ENCODE data around the gene SLC38A11.
"Not testable (repeated sequence)": the region's sequence is repeated elsewhere in the genome, so short reads cannot be mapped to it uniquely, and the experiment has no call there.

Gene SLC38A11

DNA sequence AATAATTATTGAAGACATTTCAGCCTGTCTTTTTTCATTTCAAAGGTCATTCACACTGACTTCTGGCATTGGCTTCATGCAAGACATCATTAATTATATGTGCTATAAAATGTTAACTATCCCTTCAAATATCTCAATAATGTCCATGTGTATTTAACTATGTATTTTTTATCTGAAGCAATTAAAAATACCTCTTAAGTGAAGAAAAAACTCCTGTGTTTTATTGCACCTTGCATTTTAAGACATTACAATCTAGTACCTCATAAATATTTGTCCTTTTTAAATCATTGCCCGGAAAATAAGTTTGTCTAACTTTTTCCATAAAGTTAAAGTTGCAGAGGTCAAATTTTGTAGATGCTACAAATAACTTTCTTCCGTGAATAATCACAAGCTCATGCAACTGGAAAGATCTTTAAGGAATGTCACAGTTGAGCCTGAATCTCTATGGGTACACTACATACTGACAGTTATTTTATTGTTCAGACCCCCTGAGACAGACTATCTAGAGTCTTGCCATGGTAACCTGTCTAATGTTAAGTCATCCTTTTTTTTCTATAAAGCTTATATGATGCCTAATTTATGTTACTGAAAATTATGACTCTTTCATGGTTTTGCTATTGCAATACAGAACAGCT, 75.3 kb downstream of the SLC38A11 start:
- DNase-seq (ENCODE audit: low read depth in 2 of 2): no peak

DNA sequence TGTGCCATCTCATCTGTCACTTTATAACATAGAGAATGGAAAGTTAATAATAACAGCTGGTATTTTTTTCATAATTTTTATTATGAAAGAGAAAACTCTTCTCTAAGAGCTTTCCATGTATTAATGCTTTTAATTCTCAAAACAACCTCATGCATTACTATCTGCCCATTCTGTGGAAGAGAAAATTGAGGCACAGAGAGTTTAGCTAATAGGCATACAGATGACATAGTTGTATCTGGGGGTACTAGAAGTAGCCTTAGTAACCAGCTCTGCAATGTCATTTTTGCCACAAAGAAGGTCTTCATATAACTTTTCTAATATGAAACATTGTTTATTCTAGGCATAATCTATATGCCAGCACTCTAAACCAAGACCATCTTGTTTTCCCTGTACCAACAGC, 77.4 kb downstream of the SLC38A11 start:
- DNase-seq (ENCODE audit: low read depth in 2 of 2): no peak

DNA sequence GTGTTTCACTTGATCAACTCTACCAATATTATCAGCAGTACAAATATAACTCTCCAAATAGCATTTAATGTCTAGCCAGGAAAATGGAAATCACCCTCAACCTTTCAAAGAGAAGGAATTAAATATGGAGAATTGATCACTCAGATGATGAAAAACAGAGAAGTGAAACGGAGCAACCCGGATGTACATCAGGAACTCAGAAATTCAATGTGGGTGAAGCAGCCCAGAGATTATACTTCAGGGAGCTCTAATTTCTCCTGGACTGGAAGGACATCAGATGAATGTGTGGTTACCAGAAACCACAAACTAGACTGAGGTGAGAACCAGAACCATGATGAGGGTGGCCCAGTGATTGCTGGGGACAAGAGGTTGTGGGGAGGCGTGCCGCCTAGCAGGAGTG, 78.2 kb downstream of the SLC38A11 start:
- no peak for DNase-seq (ENCODE audit: low read depth in 2 of 2)

DNA sequence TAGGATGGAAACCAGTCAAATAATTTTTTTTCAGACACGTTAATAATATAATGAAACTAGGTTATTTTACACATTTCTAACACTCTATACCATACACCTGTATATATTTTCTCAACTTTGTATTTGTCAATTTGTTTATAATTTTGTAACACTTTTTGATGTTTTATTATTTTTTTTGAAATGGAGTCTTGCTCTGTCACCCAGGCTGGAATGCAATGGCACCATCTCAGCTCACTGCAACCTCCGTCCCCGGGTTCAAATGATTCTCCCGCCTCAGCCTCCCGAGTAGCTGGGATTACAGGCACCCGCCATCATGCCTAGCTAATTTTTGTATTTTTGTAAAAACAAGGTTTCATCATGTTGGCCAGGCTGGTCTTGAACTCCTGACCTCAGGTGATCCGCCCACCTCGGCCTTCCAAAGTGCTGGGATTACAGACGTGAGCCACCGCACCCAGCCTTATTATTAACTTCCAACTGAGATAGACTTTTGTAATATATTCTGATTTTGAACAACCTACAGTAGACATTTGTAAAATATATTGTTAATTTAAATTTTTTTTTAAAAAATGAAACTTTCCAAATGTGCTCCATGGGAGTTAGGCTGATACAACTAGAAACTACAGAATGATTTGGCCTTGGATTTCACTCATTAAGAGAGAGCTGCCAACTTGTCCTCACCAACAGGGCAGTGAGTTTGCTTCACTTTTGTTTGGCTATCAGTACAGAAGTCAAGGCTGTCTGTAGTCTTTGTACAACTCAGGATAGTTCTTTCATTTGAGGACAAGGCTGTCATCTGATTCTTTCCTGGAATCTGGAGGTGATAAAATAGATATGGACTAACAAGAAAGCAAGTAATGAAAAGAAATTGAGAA, 79.8 kb downstream of the SLC38A11 start:
- DNase-seq (ENCODE audit: low read depth in 2 of 2): no peak

DNA sequence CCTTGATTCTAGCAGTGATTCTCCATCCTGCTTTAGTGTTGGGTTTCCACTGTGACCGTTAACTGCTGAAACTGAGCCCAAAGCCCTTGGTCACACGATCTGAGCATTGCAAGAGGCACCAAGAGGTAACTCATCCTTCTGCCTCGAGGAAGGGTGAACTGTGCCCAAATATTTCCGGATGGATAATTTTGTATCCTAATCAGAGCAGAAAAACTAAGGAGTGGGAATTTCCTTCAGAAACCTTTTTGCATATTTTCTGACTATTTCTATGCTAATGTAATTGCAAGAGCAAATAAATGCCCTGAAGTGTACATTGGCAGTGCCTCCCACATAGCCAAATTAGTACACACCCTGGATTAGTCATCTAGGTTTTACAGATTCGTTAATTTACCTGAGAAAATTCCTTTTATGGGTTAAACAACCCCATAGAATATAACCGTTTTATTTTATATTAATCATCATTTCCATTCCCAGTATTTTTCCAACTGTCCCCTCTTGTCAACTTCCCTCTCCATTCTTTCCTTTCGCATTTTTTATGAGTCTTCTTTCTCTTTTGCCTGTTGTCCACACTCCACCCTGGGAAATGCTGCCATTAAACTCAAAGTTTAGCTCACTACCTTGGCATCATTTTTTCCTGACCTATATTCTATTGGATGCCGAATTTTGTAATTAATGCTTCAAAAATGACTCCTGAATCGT, 82.0 kb downstream of the SLC38A11 start:
- no peak for DNase-seq (ENCODE audit: low read depth in 2 of 2)

DNA sequence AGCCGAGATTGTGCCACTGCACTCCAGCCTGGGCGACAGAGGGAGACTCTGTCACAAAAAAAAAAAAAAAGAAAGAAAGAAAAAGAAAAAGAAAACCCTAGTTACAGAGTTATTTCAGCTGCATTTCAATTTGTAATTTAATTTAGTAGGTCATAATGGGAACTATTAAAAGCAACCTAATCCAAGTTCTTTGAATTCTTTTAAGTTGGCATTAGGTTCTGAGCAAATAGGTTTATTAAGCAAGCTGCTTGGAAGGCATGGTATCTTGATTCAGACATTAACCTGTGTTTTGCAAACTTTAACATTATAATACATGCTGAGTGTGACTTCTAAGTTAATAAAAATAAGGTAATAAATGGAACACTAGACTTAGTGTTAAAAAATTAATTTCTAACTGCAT, 83.9 kb downstream of the SLC38A11 start:
- DNase-seq (ENCODE audit: low read depth in 2 of 2): no peak

DNA sequence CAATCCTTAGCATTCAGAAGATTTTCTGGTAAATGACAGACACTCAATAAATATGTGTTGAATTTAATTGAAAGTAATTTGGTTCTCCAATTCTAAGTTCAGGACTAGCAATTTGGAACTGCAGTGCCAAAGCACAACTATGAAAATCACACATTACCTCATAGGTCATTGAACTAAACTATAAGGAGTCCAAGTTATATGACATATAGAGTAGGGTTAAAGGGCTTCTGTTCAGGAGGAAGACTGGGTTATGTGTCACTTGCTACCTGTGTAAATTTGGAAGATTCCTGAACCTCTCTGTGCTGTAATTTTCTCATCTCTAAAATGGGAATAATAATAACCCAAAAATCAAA, 85.9 kb downstream of the SLC38A11 start:
- no peak for DNase-seq (ENCODE audit: low read depth in 2 of 2)

DNA sequence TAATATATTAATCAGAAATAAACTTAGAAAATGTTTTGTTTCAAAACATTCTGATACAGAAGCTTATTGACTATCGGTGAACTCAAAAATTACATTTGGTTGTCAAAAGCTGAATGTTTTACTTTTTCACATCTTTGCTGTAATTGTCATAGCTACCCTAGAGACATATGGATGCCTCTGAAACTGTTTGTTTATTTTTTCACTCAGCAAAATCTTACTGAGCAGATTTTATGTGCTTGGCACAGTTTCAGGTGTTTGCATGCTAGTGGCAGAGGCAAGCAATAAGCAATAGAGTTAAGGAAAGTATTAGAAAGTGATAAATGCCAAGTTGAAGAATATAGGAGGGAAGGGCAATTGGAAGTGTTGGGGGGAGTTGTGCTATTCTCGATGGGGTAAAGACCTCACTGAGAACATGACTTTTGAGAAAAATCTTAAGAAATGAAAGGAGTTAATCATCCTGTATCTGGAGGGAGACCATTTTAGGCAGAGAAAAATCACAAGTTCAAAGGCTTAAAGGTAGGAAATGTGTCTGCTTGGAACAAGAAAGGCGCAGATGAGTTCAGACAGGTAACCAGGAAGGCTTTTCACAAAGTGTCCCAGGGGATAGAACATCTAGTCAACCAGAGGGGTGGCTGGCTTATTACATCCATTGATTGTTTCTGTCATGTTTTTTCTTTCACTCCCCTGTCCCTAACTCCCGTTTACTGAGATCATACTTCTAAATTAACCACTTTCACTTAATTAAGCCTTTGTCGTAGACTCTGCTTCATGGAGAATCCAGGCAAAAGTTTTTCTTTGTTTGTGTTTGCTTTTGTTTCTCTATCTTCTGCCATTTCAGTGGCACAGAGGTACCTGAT, 86.5 kb downstream of the SLC38A11 start:
- DNase-seq (ENCODE audit: low read depth in 2 of 2): no peak

DNA sequence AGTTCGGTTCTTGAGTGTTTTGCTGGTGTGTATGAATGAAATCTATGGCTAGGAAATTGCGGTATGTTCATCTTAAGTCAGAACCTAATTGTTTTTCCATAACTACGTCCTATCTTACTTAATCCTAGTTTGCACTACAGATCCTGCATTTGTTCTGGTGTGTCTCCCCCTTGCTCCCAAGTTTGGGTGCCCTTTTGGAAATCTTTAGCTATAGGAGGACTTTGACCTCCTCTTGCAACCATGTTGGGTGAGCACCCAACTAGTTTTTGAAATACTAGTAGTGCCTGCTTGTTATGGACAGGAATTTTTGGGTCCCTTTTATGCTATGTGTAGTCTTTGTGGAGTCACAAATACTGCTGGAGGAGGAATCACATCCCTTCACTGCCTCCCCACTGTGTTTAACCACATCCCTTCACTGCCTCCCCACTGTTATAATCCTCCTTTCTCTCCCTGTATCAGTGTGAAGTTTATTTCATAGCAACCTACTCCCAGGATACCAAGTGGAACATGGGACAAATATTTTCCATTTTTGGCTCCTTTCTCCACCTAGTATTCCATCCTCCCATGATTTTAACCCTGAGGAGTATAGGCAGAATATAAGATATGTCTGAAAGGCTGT, 87.4 kb downstream of the SLC38A11 start:
- DNase-seq (ENCODE audit: low read depth in 2 of 2): no peak

DNA sequence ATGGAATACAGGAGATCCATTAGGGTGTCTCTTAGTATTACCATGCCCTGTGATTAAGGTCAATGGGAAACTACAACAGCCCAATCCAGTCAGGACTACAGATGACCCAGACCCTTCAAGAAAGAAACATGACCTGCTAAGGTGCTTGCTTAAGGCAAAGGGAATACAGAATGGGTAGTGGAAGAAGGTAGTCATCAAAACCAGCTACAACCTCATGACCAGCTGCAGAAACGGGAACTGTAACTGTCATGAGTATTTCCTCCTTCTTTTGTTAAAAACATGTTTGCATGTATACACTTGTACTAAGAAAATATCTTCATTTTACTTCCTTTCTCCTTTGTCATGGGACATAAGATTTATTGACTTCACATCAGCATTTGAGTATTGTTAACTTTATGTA, 88.9 kb downstream of the SLC38A11 start:
- DNase-seq (ENCODE audit: low read depth in 2 of 2): not testable (repeated sequence)

DNA sequence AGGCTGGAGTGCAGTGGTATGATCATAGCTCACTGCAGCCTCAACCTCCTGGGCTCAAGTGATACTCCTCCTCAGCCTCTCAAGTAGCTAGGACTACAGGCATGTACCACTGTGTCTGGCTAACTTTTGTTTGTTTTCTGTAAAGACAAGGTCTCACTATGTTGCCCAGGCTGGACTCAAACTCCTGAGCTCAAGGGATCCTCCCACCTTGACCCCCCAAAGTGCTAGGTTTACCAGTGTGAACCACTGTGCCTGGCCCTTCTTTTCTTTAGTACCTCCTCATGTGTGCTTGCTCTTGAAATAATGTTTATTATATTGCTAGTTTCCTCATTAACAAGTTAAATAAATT, 94.7 kb downstream of the SLC38A11 start:
- DNase-seq (ENCODE audit: low read depth in 2 of 2): no peak

DNA sequence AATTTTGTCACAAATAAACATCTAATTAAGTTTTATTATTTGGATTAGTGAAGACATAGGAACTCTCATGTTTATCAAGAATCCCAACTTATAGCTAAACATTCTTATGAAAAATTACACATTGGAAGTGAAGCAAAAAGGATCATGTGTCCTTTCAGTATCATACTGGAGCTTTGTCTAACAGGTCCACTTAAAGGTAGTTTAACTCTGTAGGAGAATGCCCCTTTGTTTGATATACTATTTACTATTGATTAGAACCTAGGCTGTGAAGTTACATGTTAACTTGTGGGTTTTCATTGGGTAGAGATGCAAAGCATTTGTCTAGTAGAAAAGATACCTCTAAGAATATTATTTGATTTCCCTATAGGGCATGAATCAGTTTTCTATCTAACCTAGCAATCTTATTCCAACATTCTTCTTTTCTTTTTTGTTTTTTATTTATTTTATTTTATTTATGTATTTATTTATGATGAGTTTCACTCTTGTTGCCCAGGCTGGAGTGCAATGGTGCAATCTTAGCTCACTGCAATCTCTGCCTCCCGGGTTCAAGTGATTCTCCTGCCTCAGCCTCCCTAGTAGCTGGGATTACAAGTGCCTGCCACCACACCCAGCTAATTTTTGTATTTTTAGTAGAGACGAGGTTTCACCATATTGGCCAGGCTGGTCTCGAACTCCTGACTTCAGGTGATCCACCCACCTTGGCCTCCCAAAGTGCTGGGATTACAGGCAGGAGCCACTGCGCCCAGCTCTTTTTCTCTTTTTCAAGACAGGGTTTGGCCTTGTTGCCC, 95.2 kb downstream of the SLC38A11 start:
- not testable (repeated sequence) for DNase-seq (ENCODE audit: low read depth in 2 of 2)

DNA sequence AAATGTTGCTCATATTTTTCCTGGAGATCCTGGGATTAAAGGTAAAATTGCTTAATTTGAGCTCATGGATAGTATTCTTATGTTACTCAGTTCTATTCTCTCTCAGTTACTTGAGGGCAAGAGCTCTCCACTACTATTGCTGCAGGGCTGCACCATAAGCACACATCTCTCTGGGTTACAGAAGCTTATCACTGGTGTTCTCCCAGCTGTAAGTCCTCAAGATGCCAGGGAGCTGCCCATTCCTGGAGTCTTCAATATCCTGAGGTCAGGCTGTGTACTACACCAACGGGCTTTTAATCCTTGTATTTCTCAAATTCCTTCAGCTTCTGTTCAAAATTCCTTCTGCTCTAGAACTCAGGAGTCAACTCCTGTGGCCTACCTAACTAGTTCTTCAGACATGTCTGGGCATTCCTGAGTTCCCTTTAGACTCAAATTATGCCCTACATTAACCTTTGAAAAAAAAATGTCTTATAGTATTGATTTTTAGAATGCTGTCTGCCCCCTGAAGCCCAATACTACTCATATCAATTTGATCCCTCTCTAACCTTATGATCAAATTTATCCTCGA, 96.0 kb downstream of the SLC38A11 start:
- no peak for DNase-seq (ENCODE audit: low read depth in 2 of 2)

DNA sequence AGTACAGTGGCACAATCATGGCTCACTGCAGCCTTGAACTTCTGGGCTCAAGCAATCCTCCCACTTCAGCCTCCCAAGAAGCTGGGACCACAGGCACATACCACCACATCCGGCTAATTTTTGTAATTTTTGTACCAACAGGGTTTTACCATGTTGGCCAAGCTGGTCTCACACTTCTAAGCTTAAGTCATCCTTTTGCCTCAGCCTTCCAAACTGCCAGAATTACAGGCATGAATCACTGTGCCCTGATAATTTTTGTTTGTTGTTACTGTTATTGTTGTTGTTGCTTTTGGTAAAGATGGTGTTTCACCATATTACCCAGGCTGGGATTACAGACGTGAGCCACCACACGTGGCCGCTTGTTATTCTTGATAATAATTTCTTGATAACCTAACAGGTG, 103.2 kb downstream of the SLC38A11 start:
- DNase-seq (ENCODE audit: low read depth in 2 of 2): no peak

DNA sequence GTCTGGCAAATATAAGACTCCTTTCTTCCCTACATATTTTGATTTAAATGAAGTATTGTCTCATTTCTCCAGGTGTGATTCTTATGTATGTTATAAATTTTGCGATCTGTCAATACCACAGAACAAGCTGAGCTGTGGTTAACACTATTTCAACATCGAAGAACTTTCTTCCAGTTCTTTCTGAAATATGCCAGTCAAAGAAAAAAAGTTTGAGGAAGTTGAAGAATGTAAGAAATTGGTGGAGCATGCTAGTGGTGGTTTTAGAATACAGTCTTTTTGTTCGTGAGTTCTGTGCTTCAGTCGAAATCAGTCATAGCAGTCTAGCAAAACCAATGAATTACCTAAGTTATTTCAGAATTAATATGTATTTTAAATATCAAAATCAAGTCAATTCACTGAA, 105.1 kb downstream of the SLC38A11 start:
- DNase-seq (ENCODE audit: low read depth in 2 of 2): no peak

DNA sequence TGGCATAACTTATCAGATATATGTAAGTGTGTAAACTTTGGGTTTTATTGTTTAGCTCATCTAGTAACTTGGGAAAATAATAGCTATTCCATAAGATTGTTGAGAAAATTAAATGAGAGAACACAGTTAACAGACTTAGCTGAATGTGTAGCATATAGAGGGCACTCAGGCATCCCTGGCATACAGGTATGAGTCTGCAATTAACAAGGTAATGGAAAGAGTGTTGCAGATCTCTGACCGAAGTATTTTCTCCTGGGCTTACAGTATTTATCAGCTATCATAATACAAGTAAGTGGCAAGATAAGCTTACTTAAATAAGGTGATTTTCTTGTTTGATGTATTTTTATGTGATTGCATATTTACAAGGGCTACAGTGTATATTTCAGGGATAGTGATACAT, 105.8 kb downstream of the SLC38A11 start:
- DNase-seq (ENCODE audit: low read depth in 2 of 2): no peak

DNA sequence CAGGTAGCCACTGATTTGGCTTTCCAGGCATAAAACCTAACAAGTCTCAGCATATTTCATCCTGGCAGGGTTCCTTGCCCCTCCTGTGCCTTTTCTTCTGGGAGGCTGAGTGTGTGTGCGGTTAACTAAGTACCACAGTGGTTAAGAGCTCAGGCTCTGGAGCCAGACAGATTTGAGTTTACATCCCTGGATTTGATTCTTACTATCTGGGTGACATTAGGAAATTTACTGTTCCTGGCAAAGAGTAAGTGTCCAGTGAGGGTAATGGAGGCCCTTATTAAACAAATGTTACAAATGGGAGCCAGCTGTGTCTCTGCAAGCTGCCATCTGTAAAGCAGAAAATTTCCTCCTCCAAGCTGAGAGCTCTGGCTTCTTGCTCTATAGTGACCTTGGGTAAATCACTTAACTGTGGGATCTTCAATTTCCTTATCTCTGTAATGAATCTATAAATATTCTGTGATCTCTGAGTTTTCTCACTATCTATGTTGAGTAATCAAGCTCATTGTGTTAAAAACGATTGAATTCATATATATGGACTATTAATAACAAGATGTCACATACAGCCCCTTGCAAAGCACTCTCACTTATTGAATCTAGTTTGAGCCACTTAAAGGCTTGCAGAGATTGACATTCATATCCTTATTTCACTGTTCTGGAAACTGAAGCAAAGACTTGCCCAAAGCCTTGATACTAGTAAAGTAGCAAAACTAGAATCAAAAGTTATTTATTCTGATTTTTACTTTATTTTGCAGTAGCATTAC, 107.2 kb downstream of the SLC38A11 start:
- DNase-seq (ENCODE audit: low read depth in 2 of 2): no peak

DNA sequence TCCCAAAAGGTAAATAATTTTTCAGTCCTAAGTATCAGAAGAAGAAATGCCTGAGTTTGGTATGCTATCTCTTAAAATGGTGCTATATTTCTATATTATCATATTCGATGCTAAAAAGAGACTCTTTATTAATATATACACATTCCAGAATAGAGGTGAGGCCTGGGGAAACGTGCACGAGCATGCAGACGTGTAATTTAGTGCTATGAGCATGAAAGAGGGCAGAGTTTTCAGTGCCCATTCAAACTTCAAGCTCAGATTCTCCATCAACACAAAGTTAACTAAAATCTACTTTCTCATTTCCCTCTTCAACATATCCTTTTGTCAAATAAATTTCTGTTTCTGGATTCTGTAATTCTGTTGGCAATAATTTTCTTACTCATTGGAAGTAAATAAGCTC, 108.0 kb downstream of the SLC38A11 start:
- no peak for DNase-seq (ENCODE audit: low read depth in 2 of 2)

DNA sequence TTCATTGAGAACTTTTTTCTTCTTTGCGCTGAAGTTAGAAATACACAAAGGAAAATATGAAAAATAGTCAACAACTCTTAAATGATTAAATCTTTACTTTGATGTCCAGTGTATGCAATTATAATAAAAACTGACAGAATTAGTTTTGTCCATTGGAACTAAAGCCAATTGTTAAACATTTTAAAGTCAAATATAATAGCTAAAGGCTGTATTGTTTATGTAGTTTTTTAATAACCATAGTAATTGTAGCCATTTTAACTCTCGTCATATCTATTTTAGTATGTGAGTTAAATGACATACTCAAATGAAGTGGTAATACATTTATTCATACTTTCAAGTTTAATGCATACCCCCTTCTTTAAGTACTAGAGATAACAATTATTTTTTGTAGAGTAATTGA, 109.0 kb downstream of the SLC38A11 start:
- DNase-seq (ENCODE audit: low read depth in 2 of 2): no peak

All from stimulated activated CD8-positive, alpha-beta memory T cell treated with anti-CD3 and anti-CD28 coated beads, Interleukin-15, amount 100 ng/mL, for 4 hours (primary cell).